ENCODE data around the gene ZNF550.

DNA sequence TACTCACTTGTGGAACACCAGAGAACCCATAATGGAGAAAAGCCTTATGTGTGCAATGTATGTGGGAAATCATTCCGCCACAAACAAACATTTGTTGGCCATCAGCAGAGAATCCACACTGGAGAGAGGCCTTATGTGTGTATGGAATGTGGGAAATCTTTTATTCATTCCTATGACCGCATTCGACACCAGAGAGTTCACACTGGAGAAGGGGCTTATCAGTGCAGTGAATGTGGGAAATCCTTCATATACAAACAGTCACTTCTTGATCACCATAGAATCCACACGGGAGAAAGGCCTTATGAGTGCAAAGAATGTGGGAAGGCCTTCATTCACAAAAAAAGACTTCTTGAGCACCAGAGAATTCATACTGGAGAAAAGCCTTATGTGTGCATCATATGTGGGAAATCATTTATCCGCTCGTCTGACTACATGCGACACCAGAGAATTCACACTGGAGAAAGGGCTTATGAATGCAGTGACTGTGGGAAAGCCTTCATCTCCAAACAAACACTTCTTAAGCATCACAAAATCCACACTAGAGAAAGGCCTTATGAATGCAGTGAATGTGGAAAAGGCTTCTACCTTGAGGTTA, 21.6 kb downstream of the ZNF550 start:
- TF ChIP-seq SIN3A (IDR thresholded peaks at IDR 0.05; ENCODE audit: borderline replicate concordance, insufficient read depth, low read length), result no peak
- TF ChIP-seq, protein P1, sequence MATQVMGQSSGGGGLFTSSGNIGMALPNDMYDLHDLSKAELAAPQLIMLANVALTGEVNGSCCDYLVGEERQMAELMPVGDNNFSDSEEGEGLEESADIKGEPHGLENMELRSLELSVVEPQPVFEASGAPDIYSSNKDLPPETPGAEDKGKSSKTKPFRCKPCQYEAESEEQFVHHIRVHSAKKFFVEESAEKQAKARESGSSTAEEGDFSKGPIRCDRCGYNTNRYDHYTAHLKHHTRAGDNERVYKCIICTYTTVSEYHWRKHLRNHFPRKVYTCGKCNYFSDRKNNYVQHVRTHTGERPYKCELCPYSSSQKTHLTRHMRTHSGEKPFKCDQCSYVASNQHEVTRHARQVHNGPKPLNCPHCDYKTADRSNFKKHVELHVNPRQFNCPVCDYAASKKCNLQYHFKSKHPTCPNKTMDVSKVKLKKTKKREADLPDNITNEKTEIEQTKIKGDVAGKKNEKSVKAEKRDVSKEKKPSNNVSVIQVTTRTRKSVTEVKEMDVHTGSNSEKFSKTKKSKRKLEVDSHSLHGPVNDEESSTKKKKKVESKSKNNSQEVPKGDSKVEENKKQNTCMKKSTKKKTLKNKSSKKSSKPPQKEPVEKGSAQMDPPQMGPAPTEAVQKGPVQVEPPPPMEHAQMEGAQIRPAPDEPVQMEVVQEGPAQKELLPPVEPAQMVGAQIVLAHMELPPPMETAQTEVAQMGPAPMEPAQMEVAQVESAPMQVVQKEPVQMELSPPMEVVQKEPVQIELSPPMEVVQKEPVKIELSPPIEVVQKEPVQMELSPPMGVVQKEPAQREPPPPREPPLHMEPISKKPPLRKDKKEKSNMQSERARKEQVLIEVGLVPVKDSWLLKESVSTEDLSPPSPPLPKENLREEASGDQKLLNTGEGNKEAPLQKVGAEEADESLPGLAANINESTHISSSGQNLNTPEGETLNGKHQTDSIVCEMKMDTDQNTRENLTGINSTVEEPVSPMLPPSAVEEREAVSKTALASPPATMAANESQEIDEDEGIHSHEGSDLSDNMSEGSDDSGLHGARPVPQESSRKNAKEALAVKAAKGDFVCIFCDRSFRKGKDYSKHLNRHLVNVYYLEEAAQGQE (IDR thresholded peaks at IDR 0.05; ENCODE audit: insufficient read depth in 1 of 2, low read depth in 2 of 2, low read length in 2 of 2), result no peak
- TF ChIP-seq POLR2AphosphoS5 (IDR thresholded peaks at IDR 0.05; ENCODE audit: low read depth, low read length), result no peak

Data from PFSK-1 (cell line).